ENCODE data around the gene ERVH48-1.

- no peak for TF ChIP-seq FOXP2 (optimal IDR thresholded peaks at IDR 0.05; ENCODE audit: borderline replicate concordance, extremely low read depth, extremely low read length, insufficient read depth)
- no peak for TF ChIP-seq POLR2AphosphoS5 (IDR thresholded peaks at IDR 0.05; ENCODE audit: low read depth, low read length)
- TF ChIP-seq REST (IDR thresholded peaks at IDR 0.05; ENCODE audit: insufficient read depth in 1 of 2, low read depth in 2 of 2, low read length in 2 of 2) = no peak
These were observed 32.9 kb downstream of the ERVH48-1 start for GRCh38 chr21:42892582-42892930.
